DMS79 (cell line): ENCODE results near the gene HBA2.
A peak's percentile ranks its signal among the peaks of the same experiment; 100 is the strongest.
"Not testable (repeated sequence)": the region's sequence is repeated elsewhere in the genome, so short reads cannot be mapped to it uniquely, and the experiment has no call there.

ENCODE experiments used
- DNase-seq: peaks from one replicate; lab custom pipeline; 2025; lab: John Stamatoyannopoulos, UW

Gene HBA2

DNA sequence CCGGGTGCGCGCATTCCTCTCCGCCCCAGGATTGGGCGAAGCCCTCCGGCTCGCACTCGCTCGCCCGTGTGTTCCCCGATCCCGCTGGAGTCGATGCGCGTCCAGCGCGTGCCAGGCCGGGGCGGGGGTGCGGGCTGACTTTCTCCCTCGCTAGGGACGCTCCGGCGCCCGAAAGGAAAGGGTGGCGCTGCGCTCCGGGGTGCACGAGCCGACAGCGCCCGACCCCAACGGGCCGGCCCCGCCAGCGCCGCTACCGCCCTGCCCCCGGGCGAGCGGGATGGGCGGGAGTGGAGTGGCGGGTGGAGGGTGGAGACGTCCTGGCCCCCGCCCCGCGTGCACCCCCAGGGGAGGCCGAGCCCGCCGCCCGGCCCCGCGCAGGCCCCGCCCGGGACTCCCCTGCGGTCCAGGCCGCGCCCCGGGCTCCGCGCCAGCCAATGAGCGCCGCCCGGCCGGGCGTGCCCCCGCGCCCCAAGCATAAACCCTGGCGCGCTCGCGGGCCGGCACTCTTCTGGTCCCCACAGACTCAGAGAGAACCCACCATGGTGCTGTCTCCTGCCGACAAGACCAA lies at the start of gene HBA2:
Gene HBA2 (plus strand): TSS at position 503 of the 568 bp plus-strand sequence. CDS start 37 bp downstream, at position 540.
- DNase-seq = not testable (repeated sequence)

DNA sequence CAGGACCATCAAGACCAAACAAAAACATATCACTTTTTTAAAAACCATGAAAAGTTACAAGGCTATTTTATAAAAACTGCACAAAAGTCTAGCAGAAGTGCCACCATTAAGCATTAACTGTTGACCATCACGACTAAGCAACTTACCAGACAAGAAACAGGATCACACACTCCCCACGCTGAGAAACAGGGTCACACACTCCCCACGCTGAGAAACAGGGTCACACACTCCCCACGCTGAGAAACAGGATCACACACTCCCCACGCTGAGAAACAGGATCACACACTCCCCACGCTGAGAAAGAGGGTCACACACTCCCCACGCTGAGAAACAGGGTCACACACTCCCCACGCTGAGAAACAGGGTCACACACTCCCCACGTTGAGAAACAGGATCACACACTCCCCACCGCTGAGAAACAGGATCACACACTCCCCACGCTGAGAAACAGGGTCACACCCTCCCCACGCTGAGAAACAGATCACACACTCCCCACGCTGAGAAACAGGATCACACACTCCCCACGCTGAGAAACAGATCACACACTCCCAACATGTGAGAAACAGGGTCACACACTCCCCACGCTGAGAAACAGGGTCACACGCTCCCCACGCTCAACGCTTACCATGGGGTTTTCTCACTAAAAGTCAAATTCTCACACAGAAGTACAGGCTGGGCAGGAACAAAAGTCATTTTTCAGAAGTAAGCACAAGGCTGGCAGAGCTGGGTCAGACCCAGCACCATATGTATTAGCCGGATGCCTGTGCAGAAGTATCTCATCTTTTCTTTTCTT lies 48.9 kb upstream of the HBA2 start:
- not testable (repeated sequence) for DNase-seq

DNA sequence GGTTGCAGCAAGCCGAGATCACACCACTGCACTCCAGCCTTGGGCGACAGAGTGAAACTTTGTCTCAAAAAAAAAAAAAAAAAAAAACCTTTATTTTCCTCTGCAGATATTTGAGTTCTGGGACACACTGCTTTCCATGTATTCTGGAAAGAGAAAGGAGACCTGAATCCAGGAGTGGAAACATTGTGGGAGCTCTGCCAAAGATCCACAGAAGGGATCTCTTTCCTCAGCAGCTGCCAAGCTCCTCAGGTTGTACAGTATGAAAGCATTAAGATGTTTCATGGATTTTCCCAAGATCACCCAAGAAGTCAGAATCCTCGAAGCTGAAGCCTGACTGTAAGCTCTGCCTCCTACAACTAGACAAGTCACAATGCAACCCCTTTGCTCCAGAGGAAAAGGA lies 47.7 kb upstream of the HBA2 start:
- no peak for DNase-seq

DNA sequence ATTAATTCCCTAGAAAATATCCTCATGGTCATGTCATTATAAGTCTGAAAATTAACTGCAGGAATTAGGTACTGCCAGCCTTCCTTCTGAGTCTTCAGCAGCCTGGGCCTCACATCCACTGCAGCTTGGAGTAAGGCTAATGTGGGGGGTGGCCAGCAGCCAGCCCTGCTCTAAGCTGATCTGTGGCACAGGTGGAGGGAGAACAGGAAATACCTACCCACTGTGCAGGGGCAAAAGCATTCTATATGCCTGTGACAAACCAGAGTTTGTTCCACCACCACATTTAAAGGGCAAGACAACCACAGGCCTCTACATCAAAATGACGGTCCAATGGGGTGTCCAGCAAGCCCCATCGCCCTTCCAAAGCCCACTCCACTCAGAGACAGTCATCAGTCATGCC lies 43.6 kb upstream of the HBA2 start:
- no peak for DNase-seq

DNA sequence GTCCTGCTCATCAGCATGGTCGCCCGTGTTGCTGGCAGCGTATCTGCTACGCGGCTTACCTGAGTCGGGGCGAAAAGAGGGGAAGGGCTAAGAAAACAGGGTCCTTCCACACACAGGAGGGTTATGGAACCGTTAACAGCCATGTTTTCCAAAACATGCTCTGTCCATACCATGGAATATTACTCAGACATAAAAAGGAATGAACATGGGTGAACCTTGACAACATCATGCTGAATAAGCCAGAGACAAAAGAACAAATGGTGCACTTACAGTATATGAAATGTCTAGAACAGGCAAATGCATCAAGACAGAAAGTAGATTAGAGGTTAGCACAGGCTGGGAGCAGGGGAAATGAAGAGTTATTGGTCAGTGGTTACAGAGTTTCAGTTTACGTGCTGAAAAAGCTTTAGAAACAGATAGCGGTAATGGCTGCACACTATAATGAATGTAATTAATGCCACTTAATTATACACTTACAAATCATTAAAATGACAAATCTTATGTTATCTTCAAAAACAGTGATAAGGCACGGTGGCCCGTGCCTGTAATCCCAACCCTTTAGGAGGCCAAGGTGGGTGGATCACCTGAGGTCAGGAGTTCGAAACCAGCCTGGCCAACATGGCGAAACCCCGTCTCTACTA lies 42.0 kb upstream of the HBA2 start:
- no peak for DNase-seq

DNA sequence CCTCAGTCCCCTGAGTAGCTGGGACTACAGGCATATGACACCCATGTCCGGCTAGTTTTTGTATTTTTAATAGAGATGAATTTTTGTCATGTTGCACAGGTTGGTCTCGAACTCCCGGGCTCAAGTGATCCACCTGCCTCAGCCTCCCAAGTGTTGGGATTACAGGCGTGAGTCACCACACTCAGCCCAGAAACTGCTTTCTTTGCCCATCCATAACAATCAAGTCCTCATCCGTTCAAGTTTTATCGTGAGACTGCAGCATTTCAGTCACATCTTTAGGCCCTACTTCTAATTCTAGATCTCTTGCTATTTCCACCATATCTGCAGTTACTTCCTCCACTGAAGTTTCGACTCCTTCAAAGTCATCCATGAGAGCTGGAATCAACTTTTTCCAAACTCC lies 40.6 kb upstream of the HBA2 start:
- no peak for DNase-seq

DNA sequence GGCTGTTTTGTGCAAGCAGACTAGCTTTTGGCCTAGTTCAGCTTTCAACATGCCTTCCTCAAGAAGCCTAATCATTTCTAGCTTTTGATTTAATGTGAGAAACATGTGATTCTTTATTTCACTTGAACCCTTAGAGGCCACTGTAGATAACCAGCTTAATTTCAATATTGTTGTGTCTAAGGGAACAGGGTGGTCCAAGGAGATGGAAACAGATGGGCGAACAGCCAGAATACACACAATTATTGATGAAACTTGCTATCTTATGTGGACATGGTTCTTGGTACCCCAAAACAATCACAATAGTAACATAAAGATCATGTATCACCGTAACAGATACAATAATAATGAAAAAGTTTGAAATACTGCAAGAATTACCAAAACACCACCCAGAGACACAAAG lies 39.0 kb upstream of the HBA2 start:
- DNase-seq = no peak

DNA sequence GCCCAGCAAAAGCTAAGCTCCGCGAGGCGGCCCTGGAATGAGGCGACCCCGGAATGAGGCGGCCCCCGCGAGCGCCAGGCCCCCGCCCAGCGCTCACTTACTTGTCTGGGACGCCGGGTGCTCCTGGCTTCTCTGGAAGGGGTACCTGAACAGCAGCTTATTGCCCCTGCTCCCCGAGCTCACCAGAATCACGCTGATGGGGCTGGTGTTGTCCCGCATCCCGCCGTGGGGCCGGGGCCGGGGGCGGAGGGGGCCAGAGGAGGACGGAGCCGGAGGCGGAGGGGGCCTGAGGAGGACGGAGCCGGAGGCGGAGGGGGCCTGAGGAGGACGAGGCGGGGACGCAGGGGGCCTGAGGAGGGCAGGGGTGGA lies 34.6 kb upstream of the HBA2 start:
- no peak for DNase-seq

DNA sequence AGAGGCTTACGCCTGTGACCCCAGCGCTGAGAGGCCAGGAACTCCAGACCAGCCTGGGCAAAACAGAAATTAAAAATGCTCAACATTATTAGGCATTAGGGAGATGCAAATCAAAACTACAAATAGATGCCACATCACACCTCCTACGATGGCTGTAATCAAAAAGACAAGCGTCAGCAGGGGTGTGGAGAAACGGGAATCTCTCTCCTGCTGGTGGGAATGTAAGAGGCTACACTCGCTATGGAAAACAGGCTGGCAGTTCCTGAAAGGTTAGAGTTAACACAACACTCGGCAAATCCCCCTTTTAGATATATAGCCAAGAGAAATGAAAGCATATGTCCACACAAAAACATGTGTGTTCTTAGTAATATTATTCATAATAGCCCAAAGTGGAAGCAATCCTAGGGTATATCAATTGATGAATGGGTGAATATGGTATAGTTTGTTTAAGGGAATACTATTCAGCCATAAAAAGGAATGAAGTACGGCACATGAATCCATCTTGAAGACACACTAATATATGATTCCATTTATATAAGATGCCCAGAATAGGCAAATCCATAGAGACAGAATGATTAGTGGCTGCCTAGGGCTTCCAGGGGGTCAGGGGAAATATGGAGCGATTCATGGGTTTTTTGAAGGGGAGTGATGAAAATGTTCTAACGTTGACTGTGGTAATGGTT lies 32.4 kb upstream of the HBA2 start:
- no peak for DNase-seq

DNA sequence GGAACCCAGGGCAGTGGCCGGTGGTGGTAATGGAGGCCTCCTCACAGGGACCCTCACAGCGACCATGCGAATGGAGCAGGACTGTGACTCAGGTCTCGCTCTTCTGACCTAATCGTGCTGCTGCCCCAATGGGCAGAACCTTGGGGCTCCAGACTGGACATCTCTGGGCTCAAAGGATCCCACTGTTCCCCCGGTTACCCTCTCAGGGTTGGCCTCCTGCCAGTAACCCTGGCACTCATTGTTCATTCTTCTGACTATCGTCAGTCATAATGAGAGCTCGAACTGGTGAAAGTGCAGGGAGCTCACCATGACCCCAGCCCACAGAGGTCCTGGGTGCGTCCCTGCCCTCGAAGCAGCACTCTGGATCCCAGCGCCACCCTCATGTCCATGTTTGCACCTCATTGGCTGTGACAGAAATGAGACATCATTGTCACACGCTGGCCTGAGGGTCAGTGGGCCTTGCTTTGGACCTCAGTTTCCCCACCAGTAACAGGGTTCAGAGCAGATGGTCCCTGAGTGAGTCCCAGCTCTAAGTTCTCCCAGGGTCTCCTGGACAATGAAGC lies 30.2 kb upstream of the HBA2 start:
- DNase-seq = no peak

DNA sequence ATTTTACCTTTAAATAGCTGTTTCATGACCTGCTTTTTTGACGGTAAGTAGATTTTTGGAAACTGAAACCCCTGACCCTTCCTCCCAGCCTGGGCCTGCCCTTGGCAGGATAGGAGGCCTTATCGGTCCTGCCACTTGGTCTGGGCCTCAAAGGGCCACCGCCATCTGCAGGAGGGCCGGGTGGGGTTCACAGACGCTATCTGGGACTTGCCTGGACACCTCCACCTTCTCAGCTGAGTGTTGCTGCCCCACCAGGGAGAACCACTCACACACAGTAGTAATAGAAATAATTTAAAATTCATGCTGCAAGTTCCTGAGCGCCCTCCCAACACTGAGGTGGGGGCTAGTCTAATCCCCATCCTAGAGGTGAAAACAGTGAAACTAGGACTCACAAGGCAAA lies 29.6 kb upstream of the HBA2 start:
- DNase-seq = no peak

DNA sequence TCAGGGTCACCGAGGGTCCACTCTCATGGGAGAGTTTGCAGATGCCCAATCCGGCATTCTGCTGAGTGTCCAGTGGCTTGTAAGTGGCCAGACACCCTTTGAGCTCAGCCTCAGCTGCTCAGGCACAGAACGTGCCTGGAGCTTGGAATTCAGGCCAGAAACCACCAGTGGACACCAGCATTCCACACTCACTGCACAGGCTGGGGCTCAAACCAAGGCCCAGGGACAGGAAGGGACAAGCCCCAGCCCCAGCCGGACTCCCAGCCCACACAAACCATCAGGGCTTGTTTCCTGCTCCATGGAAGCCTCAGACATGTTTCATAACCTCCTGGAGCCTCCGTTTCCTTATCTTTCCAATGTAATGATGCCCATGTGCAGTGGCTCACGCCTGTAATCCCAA lies 29.2 kb upstream of the HBA2 start:
- no peak for DNase-seq

DNA sequence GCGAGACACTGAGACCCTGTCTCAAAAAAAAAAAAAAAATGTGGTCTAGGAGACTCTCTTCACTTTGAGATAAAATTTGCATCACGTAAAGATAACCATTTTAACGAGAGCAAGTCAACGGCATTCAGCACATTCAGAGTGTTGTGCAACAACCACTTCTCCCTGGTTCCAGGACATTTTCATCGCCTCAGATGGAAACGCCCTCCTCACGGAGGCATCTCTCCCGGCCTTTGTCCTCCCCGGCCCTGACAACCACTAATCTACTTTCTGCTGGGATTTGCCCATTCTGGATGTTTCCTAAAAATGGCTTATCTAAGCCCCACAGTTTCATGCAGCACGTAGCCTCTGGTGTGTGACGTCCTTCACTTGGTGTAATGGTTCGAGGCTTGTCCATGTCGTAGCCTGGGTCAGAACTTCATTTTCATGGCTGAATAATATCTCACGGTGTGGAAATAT lies 27.9 kb upstream of the HBA2 start:
- DNase-seq = no peak

DNA sequence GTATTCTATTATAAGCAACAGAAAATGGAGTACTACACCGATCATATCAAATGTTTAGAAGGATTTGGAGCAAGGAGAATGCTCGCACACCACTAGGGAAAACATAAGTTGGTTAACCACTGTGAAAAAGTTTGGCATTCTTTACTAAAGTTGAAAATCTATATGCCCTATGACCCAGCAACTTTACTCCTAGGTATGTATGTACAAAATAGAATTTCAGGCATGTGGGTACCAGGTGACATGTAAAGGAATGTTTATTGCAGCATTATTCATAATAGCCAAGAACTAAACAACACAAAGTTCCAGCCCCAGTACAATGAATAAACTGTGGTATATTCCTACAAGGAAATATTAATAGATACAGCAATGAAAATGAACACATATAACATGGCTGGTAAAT lies 26.0 kb upstream of the HBA2 start:
- no peak for DNase-seq

DNA sequence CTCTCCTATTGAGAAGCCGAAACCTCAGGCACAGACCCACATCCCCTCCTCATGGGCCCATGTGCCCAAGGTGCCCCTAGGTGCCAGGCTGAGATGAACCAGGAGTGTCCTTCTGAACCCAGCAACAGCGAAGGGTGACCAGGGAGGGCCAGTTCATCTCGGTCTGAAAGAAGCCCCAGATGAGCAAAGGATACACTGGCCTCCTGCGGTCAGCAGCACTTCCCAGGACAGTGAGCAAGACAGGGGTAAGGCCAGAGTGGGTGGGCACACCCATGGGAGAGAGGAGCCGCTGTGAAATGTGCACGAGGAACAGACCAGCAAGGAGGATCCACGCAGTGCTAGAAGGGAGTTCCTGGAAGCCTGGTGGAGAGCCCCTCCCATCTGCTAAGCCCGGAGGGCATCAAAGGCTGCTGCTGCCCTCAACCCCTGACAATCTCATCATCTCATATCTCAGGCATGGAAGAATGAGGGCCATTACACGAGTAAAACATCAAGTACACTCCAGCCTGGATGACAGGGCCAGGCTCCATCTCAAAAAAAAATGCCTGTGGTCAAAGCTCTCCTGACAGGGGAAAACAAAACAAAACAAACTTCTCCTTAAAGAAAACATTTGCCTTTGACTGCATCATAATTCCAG lies 23.5 kb upstream of the HBA2 start:
- DNase-seq = peak; percentile 78

DNA sequence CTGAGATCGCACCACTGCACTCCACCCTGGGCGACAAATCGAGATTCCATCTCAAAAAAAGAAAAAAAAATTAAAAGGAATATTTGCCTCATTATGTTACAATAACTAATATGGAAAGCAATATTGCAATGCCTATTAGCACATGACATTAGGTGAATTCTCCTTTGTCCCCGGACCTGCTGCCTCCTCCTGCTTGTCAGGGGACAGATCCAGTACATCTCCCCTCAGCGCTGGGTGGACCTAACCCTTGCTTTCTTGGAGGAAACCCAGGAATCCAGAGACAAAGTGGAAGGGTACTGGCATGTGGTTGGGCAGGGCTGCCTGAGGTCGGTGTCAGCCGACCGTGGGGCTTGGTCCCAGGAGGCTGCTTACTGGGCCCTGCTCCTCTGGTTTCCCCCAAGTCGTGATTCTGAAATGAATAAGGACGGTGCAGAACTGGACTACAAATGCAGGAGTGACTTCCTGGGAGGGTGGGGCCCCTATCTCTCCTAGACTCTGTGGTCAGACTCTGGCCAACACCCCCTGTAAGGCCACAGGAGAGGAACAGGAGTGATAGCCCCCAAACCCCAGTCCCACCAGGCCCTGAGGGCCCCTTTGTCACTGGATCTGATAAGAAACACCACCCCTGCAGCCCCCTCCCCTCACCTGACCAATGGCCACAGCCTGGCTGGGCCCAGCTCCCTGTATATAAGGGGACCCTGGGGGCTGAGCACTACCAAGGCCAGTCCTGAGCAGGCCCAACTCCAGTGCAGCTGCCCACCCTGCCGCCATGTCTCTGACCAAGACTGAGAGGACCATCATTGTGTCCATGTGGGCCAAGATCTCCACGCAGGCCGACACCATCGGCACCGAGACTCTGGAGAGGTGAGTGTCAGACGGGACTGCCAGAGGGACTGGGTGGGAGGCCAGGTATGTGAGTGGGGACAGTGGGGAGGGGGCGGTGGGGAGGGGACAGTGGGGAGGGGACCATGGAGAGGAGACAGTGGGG lies 20.2 kb upstream of the HBA2 start, which contains the start of gene HBZ:
Gene HBZ (plus strand): TSS at position 504 of the 988 bp plus-strand sequence. CDS start 266 bp downstream, at position 770.
- DNase-seq = no peak

DNA sequence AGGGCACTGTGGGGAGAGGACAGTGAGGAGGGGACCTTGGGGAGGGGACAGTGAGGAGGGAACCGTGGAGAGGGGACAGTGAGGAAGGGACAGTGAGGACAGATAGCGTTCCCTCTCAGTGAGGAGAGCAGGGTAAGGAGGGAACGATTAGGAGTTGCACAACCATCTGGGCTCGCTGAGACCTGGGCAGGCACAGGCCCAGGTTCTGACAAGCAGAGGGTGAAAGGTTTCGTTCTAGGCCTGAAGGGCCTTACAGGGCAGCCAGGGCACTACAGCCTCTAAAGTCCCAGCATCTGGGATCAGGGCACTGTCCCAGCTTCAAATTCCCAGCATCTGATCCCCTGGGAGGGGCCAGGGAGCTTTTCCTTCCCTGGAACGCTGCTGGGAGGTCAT lies 19.6 kb upstream of the HBA2 start:
- DNase-seq = not testable (repeated sequence)

DNA sequence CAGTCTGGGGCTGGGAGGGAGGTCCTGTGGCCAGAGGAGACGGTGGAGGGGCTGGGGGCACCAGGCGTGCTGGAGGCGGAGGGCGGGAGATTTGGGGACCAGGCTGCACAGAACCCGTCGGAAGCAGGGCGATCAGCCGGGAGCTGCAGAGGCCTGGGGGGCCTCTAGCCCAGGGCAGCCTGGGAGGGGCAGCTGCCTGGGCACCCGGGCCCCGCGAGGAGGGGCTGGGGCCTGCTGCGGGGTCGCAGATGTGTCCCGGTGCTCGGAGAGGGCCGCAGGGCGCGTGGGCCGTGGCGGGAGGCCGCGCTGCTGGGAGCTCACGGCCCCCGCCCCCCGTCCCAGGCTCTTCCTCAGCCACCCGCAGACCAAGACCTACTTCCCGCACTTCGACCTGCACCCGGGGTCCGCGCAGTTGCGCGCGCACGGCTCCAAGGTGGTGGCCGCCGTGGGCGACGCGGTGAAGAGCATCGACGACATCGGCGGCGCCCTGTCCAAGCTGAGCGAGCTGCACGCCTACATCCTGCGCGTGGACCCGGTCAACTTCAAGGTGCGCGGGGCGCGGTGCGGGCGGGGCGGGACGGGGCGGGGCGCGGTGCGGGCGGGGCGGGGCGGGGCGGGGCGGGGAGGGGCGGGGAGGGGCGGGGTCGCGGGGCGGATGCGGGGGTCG lies 19.0 kb upstream of the HBA2 start:
- DNase-seq = not testable (repeated sequence)

DNA sequence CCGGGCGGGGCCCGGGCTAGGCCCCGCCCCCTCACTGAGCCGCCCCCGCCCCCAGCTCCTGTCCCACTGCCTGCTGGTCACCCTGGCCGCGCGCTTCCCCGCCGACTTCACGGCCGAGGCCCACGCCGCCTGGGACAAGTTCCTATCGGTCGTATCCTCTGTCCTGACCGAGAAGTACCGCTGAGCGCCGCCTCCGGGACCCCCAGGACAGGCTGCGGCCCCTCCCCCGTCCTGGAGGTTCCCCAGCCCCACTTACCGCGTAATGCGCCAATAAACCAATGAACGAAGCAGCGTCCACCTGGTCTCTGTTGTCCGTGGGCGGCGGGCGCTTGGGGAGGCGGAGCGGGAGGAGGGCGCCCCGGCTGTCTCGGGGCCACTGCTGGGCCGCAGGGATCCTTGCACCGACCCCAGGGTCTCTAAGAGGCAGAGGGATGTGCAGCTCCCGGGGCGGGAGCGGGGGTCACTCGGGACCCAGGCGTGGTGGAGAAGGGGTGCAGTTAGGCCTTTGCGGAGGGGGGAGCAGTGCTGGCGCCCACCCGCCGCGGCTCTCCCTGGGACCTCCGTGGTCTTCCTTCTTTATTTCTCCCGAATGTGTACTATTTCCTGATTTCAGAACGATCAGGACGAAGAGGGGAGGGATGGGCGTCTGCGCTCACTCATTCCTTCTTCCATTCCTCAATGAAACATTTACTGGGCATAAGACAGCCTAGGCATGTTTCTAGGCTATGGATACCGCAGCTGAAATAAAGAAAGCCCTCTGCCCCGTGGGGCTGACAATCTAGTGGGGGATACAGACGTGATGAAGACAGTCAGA lies 18.3 kb upstream of the HBA2 start:
- DNase-seq = no peak
